ENCODE measurements around the gene RPRD1B.

DNA sequence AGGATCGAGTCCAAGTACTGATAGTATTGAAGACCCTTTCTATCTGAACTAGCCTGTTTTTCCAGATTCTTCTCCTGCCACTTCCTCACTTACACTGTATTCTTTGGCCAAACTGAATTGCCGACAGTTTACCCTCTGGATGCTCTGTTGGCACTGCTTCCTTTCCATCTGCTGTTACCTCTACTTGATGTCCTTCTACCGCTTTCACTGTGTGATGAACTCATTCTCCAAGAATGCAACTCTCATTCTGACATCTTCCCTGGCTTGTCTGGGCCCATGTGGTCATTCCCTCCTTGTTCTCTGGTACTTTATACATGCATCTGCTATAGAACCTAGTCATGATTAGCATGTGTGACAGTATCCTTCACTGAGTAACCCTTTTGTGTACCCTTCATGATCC is 16.3 kb downstream of the RPRD1B start:
- TF ChIP-seq, protein P1, sequence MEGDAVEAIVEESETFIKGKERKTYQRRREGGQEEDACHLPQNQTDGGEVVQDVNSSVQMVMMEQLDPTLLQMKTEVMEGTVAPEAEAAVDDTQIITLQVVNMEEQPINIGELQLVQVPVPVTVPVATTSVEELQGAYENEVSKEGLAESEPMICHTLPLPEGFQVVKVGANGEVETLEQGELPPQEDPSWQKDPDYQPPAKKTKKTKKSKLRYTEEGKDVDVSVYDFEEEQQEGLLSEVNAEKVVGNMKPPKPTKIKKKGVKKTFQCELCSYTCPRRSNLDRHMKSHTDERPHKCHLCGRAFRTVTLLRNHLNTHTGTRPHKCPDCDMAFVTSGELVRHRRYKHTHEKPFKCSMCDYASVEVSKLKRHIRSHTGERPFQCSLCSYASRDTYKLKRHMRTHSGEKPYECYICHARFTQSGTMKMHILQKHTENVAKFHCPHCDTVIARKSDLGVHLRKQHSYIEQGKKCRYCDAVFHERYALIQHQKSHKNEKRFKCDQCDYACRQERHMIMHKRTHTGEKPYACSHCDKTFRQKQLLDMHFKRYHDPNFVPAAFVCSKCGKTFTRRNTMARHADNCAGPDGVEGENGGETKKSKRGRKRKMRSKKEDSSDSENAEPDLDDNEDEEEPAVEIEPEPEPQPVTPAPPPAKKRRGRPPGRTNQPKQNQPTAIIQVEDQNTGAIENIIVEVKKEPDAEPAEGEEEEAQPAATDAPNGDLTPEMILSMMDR (IDR thresholded peaks at IDR 0.05; ENCODE audit: low read depth, low read length, missing input control) = no peak
- TF ChIP-seq TAF1 (conservative IDR thresholded peaks at IDR 0.05) = no peak
- no peak for TF ChIP-seq RAD21 (IDR thresholded peaks at IDR 0.05)
- TF ChIP-seq GABPA (IDR thresholded peaks at IDR 0.05 in 1 of 2, conservative IDR thresholded peaks at IDR 0.05 in 1 of 2) = no peak
- TF ChIP-seq JUND (IDR thresholded peaks at IDR 0.05) = no peak
- TF ChIP-seq HNF4A (conservative IDR thresholded peaks at IDR 0.05) = no peak
- no peak for TF ChIP-seq FOXA1 (IDR thresholded peaks at IDR 0.05)
- TF ChIP-seq, protein P2, sequence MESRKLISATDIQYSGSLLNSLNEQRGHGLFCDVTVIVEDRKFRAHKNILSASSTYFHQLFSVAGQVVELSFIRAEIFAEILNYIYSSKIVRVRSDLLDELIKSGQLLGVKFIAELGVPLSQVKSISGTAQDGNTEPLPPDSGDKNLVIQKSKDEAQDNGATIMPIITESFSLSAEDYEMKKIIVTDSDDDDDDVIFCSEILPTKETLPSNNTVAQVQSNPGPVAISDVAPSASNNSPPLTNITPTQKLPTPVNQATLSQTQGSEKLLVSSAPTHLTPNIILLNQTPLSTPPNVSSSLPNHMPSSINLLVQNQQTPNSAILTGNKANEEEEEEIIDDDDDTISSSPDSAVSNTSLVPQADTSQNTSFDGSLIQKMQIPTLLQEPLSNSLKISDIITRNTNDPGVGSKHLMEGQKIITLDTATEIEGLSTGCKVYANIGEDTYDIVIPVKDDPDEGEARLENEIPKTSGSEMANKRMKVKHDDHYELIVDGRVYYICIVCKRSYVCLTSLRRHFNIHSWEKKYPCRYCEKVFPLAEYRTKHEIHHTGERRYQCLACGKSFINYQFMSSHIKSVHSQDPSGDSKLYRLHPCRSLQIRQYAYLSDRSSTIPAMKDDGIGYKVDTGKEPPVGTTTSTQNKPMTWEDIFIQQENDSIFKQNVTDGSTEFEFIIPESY (IDR thresholded peaks at IDR 0.05) = no peak
- TF ChIP-seq YY1 (IDR thresholded peaks at IDR 0.05) = no peak
- TF ChIP-seq, protein P3, sequence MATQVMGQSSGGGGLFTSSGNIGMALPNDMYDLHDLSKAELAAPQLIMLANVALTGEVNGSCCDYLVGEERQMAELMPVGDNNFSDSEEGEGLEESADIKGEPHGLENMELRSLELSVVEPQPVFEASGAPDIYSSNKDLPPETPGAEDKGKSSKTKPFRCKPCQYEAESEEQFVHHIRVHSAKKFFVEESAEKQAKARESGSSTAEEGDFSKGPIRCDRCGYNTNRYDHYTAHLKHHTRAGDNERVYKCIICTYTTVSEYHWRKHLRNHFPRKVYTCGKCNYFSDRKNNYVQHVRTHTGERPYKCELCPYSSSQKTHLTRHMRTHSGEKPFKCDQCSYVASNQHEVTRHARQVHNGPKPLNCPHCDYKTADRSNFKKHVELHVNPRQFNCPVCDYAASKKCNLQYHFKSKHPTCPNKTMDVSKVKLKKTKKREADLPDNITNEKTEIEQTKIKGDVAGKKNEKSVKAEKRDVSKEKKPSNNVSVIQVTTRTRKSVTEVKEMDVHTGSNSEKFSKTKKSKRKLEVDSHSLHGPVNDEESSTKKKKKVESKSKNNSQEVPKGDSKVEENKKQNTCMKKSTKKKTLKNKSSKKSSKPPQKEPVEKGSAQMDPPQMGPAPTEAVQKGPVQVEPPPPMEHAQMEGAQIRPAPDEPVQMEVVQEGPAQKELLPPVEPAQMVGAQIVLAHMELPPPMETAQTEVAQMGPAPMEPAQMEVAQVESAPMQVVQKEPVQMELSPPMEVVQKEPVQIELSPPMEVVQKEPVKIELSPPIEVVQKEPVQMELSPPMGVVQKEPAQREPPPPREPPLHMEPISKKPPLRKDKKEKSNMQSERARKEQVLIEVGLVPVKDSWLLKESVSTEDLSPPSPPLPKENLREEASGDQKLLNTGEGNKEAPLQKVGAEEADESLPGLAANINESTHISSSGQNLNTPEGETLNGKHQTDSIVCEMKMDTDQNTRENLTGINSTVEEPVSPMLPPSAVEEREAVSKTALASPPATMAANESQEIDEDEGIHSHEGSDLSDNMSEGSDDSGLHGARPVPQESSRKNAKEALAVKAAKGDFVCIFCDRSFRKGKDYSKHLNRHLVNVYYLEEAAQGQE (IDR thresholded peaks at IDR 0.05) = no peak
- no peak for TF ChIP-seq EGR1 (IDR thresholded peaks at IDR 0.05; ENCODE audit: low read depth in 2 of 2)
